Chondrocyte (in vitro differentiated cells): ENCODE results near the gene ATP5PO. TPM values are rescaled to one million over a fixed set of nuclear protein-coding genes. Genes with fewer than 3 reads are reported as not detected.

Experiments
- DNase-seq: peaks from one replicate; pipeline ENCODE4 v3.0.0; 2021; ENCODE audit warnings: mixed read lengths, low spot score
- H3K27ac Mint-ChIP-seq: one replicate; pipeline ENCODE4 v1.8.0; 2021; ENCODE audit warnings: mild to moderate bottlenecking, moderate library complexity, mixed read lengths; ENCODE audit not compliant: unreplicated experiment
- H3K27me3 Mint-ChIP-seq: 2 replicates; pipeline ENCODE4 v1.8.0; 2021; ENCODE audit warnings: low read depth, mixed read lengths
- H3K36me3 Mint-ChIP-seq: 2 replicates; pipeline ENCODE4 v1.8.0; 2021; ENCODE audit warnings: low read depth, mixed read lengths
- H3K4me1 Mint-ChIP-seq: 2 replicates; pipeline ENCODE4 v1.8.0; 2021; ENCODE audit warnings: low read depth, mild to moderate bottlenecking, mixed read lengths
- H3K4me3 Mint-ChIP-seq: one replicate; pipeline ENCODE4 v1.8.0; 2021; ENCODE audit warnings: mild to moderate bottlenecking, moderate library complexity, mixed read lengths; ENCODE audit not compliant: unreplicated experiment
- H3K9me3 Mint-ChIP-seq: 2 replicates; pipeline ENCODE4 v1.8.0; 2021; ENCODE audit warnings: low read depth, mixed read lengths
- CTCF ChIP-seq: fragments of 200-600 bp; sonication (generic); IDR thresholded peaks from 2 replicates; pipeline ENCODE4 v1.5.0; 2021; ENCODE audit warnings: antibody characterized with exemption, mild to moderate bottlenecking, moderate library complexity
- total RNA-seq: library from RNA; stranded (reverse); gene quantifications from 3 replicates; pipeline ENCODE4 v1.2.1, GENCODE V29; 2021

Gene ATP5PO
- total RNA-seq, 1 donor from 2014 or later = 129 TPM

GRCh38 chr21:33894736-33895288 lies 20.8 kb downstream of the ATP5PO start:
- Mint-ChIP-seq H3K9me3 (no peaks in the 10 kb centered on the region), H3K4me1 (peaks cover 26% of the 10 kb centered on the region), H3K27me3 (no peaks in the 10 kb centered on the region), H3K4me3 (peak overlapping the region; percentile 81), H3K27ac (peak overlapping the region; percentile 91), H3K36me3 (no peaks in the 10 kb centered on the region)
- peak; percentile 90 for TF ChIP-seq CTCF
- DNase-seq = no peak

GRCh38 chr21:33893917-33894316 lies 21.7 kb downstream of the ATP5PO start:
- Mint-ChIP-seq H3K27me3 (no peaks in the 10 kb centered on the region), H3K4me1 (peaks cover 18% of the 10 kb centered on the region), H3K36me3 (no peaks in the 10 kb centered on the region), H3K27ac (no peak overlapping the region), H3K9me3 (no peaks in the 10 kb centered on the region), H3K4me3 (no peak overlapping the region)
- TF ChIP-seq CTCF = no peak
- no peak for DNase-seq

- DNase-seq = no peak
- H3K9me3 Mint-ChIP-seq = no peaks in the 10 kb centered on the region
- TF ChIP-seq CTCF = no peak
- no peak overlapping the region for H3K27ac Mint-ChIP-seq
- H3K4me1 Mint-ChIP-seq = peaks cover 14% of the 10 kb centered on the region
- no peaks in the 10 kb centered on the region for H3K27me3 Mint-ChIP-seq
- no peak overlapping the region for H3K4me3 Mint-ChIP-seq
- no peaks in the 10 kb centered on the region for H3K36me3 Mint-ChIP-seq
Measured at GRCh38 chr21:33892853-33893252, 22.8 kb downstream of the ATP5PO start.

- Mint-ChIP-seq H3K27me3 (no peaks in the 10 kb centered on the region), H3K9me3 (no peaks in the 10 kb centered on the region), H3K36me3 (no peaks in the 10 kb centered on the region), H3K27ac (no peak overlapping the region), H3K4me3 (no peak overlapping the region), H3K4me1 (peaks cover 14% of the 10 kb centered on the region)
- DNase-seq = no peak
- no peak for TF ChIP-seq CTCF
Measured at GRCh38 chr21:33890187-33890586, 25.4 kb downstream of the ATP5PO start.

GRCh38 chr21:33886321-33886720 lies 29.3 kb downstream of the ATP5PO start:
- TF ChIP-seq CTCF = no peak
- H3K4me3 Mint-ChIP-seq = no peak overlapping the region
- no peaks in the 10 kb centered on the region for H3K36me3 Mint-ChIP-seq
- no peak for DNase-seq
- peaks cover 25% of the 10 kb centered on the region for H3K4me1 Mint-ChIP-seq
- no peak overlapping the region for H3K27ac Mint-ChIP-seq
- H3K9me3 Mint-ChIP-seq = no peaks in the 10 kb centered on the region
- H3K27me3 Mint-ChIP-seq = no peaks in the 10 kb centered on the region
